Measurements from ENCODE around the gene WIPF1.
A peak's percentile ranks its signal among the peaks of the same experiment; 100 is the strongest.
"Not testable (repeated sequence)": the region's sequence is repeated elsewhere in the genome, so short reads cannot be mapped to it uniquely, and the experiment has no call there.

WIPF1 gene

DNA sequence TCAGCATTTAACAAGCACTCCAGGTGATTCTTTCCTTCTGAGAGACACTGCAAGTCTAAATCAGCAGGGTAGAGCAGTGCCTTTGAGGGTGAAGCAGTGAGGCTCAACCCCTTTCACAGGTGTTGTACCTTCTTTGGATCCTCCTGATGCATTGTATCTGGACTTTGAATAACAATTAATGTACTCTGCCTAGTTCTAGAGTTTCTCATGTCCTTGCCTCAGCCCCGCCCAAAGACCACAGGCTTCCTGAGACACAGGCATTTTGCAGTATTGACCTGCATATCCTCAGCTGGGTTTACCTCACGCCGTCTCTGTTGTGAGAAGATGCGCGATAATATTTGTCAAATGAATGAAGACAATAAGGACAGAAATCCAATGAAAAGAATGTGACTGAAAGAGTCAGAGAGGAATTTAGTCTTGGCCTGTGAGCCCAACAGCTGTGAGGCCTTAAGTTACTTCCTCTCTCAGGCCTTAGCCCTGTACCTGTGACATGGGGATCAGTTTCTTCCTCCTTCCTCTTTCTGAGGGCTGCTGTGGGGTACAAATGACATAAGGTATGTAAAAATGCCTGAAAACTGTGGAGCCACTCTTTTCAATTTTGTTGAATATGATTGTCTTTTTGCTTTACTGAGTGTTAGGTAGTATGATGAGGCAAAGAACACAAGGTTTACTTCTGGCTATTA is 43.7 kb downstream of the WIPF1 start:
- Histone ChIP-seq H3K36me3 (ENCODE audit: control insufficient read depth in 4 of 4, insufficient read depth in 4 of 4, low read length in 3 of 4) (peaks cover 0 to 11% (median 3%) of the 10 kb centered on the region in 4 experiments), H3K4me3 (ENCODE audit: control insufficient read depth in 1 of 7, extremely low read depth in 1 of 7, insufficient read depth in 4 of 7, low read depth in 2 of 7, low read length in 6 of 7) (no peak overlapping the region), H3K9me3 (ENCODE audit: control extremely low read depth in 1 of 5, control insufficient read depth in 4 of 5, insufficient read depth in 2 of 5, low read depth in 1 of 5, low read length in 4 of 5) (peaks cover 0 to 3% (median 0%) of the 10 kb centered on the region in 5 experiments), H3K4me1 (ENCODE audit: control extremely low read depth in 1 of 4, control insufficient read depth in 4 of 4, insufficient read depth in 4 of 4, low read length in 3 of 4) (peaks cover 0 to 11% (median 4%) of the 10 kb centered on the region in 4 experiments), H3K27me3 (replicated peaks in 2 of 5; ENCODE audit: control insufficient read depth in 4 of 5, insufficient read depth in 5 of 5, low read length in 4 of 5) (no peaks in the 10 kb centered on the region), H3K27ac (ENCODE audit: insufficient read depth in 1 of 2, low read depth in 1 of 2, low read length in 2 of 2, poor library complexity in 1 of 2, severe bottlenecking in 2 of 2) (no peak overlapping the region)
- CTCF ChIA-PET = interaction anchor here (1.3 to 2.7 kb wide), 2 partner anchors 94 to 133 kb away, joined by 3 to 6 read pairs; no protein-coding TSS in a partner anchor
- peak in 2 of 3 donors; percentile 35 to 48 for DNase-seq
- WGBS (ENCODE audit: insufficient coverage) = 87% methylated on average over 5 of the region's 5 CpGs
- POLR2A ChIA-PET = no interaction called here

DNA sequence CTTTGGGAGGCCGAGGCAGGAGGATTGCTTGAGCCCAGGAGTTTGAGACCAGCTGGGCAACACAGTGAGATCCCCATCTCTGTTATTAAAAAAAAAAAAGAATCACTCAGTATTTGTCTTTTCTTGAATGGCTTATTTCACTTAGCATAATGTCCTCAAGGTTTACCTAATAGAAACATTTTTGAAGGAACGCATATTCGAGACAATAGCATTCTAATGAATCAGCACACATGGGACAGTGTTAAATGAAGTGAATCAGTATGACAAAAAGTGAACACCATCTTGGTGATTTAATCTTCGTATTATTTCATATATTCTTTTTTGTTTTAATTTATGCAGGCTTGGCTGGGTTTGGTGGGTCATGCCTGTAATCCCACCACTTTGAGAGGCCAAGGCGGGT is 44.7 kb downstream of the WIPF1 start:
- POLR2A ChIA-PET = no interaction called here
- H3K9me3 ChIP-seq (ENCODE audit: control extremely low read depth in 1 of 5, control insufficient read depth in 4 of 5, insufficient read depth in 2 of 5, low read depth in 1 of 5, low read length in 4 of 5) = peaks cover 0 to 3% (median 0%) of the 10 kb centered on the region in 5 experiments
- no peak overlapping the region for H3K27ac ChIP-seq (ENCODE audit: insufficient read depth in 1 of 2, low read depth in 1 of 2, low read length in 2 of 2, poor library complexity in 1 of 2, severe bottlenecking in 2 of 2)
- H3K36me3 ChIP-seq (ENCODE audit: control insufficient read depth in 4 of 4, insufficient read depth in 4 of 4, low read length in 3 of 4) = peaks cover 0 to 4% (median 1%) of the 10 kb centered on the region in 4 experiments
- no peaks in the 10 kb centered on the region for H3K27me3 ChIP-seq (replicated peaks in 2 of 5; ENCODE audit: control insufficient read depth in 4 of 5, insufficient read depth in 5 of 5, low read length in 4 of 5)
- CTCF ChIA-PET = interaction anchor here (1.5 kb wide), 1 partner anchor 135 kb away, joined by 3 read pairs; no protein-coding TSS in a partner anchor
- H3K4me1 ChIP-seq (ENCODE audit: control extremely low read depth in 1 of 4, control insufficient read depth in 4 of 4, insufficient read depth in 4 of 4, low read length in 3 of 4) = peaks cover 0 to 11% (median 4%) of the 10 kb centered on the region in 4 experiments
- WGBS (ENCODE audit: insufficient coverage) = 100% methylated on average over 3 of the region's 5 CpGs
- DNase-seq = no peak
- no peak overlapping the region for H3K4me3 ChIP-seq (ENCODE audit: control insufficient read depth in 1 of 7, extremely low read depth in 1 of 7, insufficient read depth in 4 of 7, low read depth in 2 of 7, low read length in 6 of 7)

GRCh38 chr2:174551697-174552096 is 45.9 kb downstream of the WIPF1 start:
- no peak for DNase-seq
- peaks cover 0 to 3% (median 0%) of the 10 kb centered on the region in 4 experiments for H3K36me3 ChIP-seq (ENCODE audit: control insufficient read depth in 4 of 4, insufficient read depth in 4 of 4, low read length in 3 of 4)
- WGBS (ENCODE audit: insufficient coverage) = 100% methylated on average over 4 of the region's 4 CpGs
- ChIA-PET CTCF (interaction anchor here (1.5 kb wide), 1 partner anchor 137 kb away, joined by 3 read pairs; no protein-coding TSS in a partner anchor), POLR2A (no interaction called here)
- H3K9me3 ChIP-seq (ENCODE audit: control extremely low read depth in 1 of 5, control insufficient read depth in 4 of 5, insufficient read depth in 2 of 5, low read depth in 1 of 5, low read length in 4 of 5) = peaks cover 0 to 3% (median 0%) of the 10 kb centered on the region in 5 experiments
- no peak overlapping the region for H3K4me3 ChIP-seq (ENCODE audit: control insufficient read depth in 1 of 7, extremely low read depth in 1 of 7, insufficient read depth in 4 of 7, low read depth in 2 of 7, low read length in 6 of 7)
- H3K27ac ChIP-seq (ENCODE audit: insufficient read depth in 1 of 2, low read depth in 1 of 2, low read length in 2 of 2, poor library complexity in 1 of 2, severe bottlenecking in 2 of 2) = no peak overlapping the region
- peaks cover 0 to 11% (median 4%) of the 10 kb centered on the region in 4 experiments for H3K4me1 ChIP-seq (ENCODE audit: control extremely low read depth in 1 of 4, control insufficient read depth in 4 of 4, insufficient read depth in 4 of 4, low read length in 3 of 4)
- H3K27me3 ChIP-seq (replicated peaks in 2 of 5; ENCODE audit: control insufficient read depth in 4 of 5, insufficient read depth in 5 of 5, low read length in 4 of 5) = no peaks in the 10 kb centered on the region

GRCh38 chr2:174548646-174549045 is 49.0 kb downstream of the WIPF1 start:
- H3K9me3 ChIP-seq (ENCODE audit: control extremely low read depth in 1 of 5, control insufficient read depth in 4 of 5, insufficient read depth in 2 of 5, low read depth in 1 of 5, low read length in 4 of 5); H3K36me3 ChIP-seq (ENCODE audit: control insufficient read depth in 4 of 4, insufficient read depth in 4 of 4, low read length in 3 of 4); H3K27ac ChIP-seq (ENCODE audit: insufficient read depth in 1 of 2, low read depth in 1 of 2, low read length in 2 of 2, poor library complexity in 1 of 2, severe bottlenecking in 2 of 2); DNase-seq; H3K4me3 ChIP-seq (ENCODE audit: control insufficient read depth in 1 of 7, extremely low read depth in 1 of 7, insufficient read depth in 4 of 7, low read depth in 2 of 7, low read length in 6 of 7); H3K4me1 ChIP-seq (ENCODE audit: control extremely low read depth in 1 of 4, control insufficient read depth in 4 of 4, insufficient read depth in 4 of 4, low read length in 3 of 4); POLR2A ChIA-PET; H3K27me3 ChIP-seq (replicated peaks in 2 of 5; ENCODE audit: control insufficient read depth in 4 of 5, insufficient read depth in 5 of 5, low read length in 4 of 5): not testable (repeated sequence)
- WGBS (ENCODE audit: insufficient coverage) = 82% methylated on average over 12 of the region's 24 CpGs
- CTCF ChIA-PET = interaction anchor here (1.9 to 3.8 kb wide), 4 partner anchors 19 to 86 kb away, joined by 5 to 74 read pairs (median 6); partner anchors contain the start of gene WIPF1

DNA sequence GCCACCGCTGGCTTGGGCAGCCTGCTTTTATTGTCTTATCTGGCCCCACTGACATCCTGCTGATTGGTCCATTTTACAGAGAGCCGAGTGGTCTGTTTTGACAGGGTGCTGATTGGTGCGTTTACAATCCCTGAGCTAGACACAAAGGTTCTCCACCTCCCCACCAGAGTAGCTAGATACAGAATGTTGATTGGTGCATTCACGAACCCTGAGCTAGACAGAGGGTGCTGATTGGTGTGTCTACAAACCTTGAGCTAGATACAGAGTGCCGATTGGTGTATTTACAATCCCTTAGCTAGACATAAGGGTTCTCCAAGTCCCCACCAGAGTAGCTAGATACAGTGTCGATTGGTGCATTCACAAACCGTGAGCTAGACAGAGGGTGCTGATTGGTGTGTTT is 49.6 kb downstream of the WIPF1 start:
- DNase-seq; H3K4me3 ChIP-seq (ENCODE audit: control insufficient read depth in 1 of 7, extremely low read depth in 1 of 7, insufficient read depth in 4 of 7, low read depth in 2 of 7, low read length in 6 of 7); H3K4me1 ChIP-seq (ENCODE audit: control extremely low read depth in 1 of 4, control insufficient read depth in 4 of 4, insufficient read depth in 4 of 4, low read length in 3 of 4); H3K27ac ChIP-seq (ENCODE audit: insufficient read depth in 1 of 2, low read depth in 1 of 2, low read length in 2 of 2, poor library complexity in 1 of 2, severe bottlenecking in 2 of 2); H3K9me3 ChIP-seq (ENCODE audit: control extremely low read depth in 1 of 5, control insufficient read depth in 4 of 5, insufficient read depth in 2 of 5, low read depth in 1 of 5, low read length in 4 of 5); H3K36me3 ChIP-seq (ENCODE audit: control insufficient read depth in 4 of 4, insufficient read depth in 4 of 4, low read length in 3 of 4); POLR2A ChIA-PET; H3K27me3 ChIP-seq (replicated peaks in 2 of 5; ENCODE audit: control insufficient read depth in 4 of 5, insufficient read depth in 5 of 5, low read length in 4 of 5): not testable (repeated sequence)
- 100% methylated on average over 5 of the region's 7 CpGs for WGBS (ENCODE audit: insufficient coverage)
- CTCF ChIA-PET = interaction anchor here (0.8 to 3.8 kb wide), 6 partner anchors 19 to 85 kb away, joined by 3 to 74 read pairs (median 6); partner anchors contain the start of gene WIPF1

GRCh38 chr2:174546519-174547506 is 50.8 kb downstream of the WIPF1 start:
- DNase-seq = peak; percentile 25 to 67 (median 57)
- ChIA-PET CTCF (interaction anchor here (0.7 to 3.8 kb wide), 21 partner anchors 9 to 84 kb away, joined by 3 to 74 read pairs (median 5); partner anchors contain the start of genes GPR155 and WIPF1), POLR2A (interaction anchor here (0.6 kb wide), 1 partner anchor 85 kb away, joined by 3 read pairs; no protein-coding TSS in a partner anchor)
- 94% methylated on average over 7 of the region's 21 CpGs for WGBS (ENCODE audit: insufficient coverage)
- H3K27me3 ChIP-seq (replicated peaks in 2 of 5; ENCODE audit: control insufficient read depth in 4 of 5, insufficient read depth in 5 of 5, low read length in 4 of 5) = no peaks in the 10 kb centered on the region
- H3K9me3 ChIP-seq (ENCODE audit: control extremely low read depth in 1 of 5, control insufficient read depth in 4 of 5, insufficient read depth in 2 of 5, low read depth in 1 of 5, low read length in 4 of 5) = no peaks in the 10 kb centered on the region
- H3K4me1 ChIP-seq (ENCODE audit: control extremely low read depth in 1 of 4, control insufficient read depth in 4 of 4, insufficient read depth in 4 of 4, low read length in 3 of 4) = no peaks in the 10 kb centered on the region
- peak overlapping the region in 1 of 2 experiments; percentile 32 for H3K27ac ChIP-seq (ENCODE audit: insufficient read depth in 1 of 2, low read depth in 1 of 2, low read length in 2 of 2, poor library complexity in 1 of 2, severe bottlenecking in 2 of 2)
- no peaks in the 10 kb centered on the region for H3K36me3 ChIP-seq (ENCODE audit: control insufficient read depth in 4 of 4, insufficient read depth in 4 of 4, low read length in 3 of 4)
- no peak overlapping the region for H3K4me3 ChIP-seq (ENCODE audit: control insufficient read depth in 1 of 7, extremely low read depth in 1 of 7, insufficient read depth in 4 of 7, low read depth in 2 of 7, low read length in 6 of 7)
